GM12864 (cell line): Measurements from ENCODE around the gene TMEM37.

Source experiments
- DNase-seq: peaks from one replicate; pipeline ENCODE4 v3.0.0-alpha.2; 2011; ENCODE audit warnings: low read depth
- H3K4me3 ChIP-seq: 2 replicates; pipeline ENCODE4 v1.5.1; 2011; ENCODE audit warnings: mild to moderate bottlenecking, low read depth, low read length, control low read depth
- TF ChIP-seq, protein P1 (sequence below): IDR thresholded peaks from 2 replicates; pipeline ENCODE4 v1.5.1; 2011; ENCODE audit warnings: low read depth, mild to moderate bottlenecking, moderate library complexity, low read length, control low read depth, inconsistent platforms; ENCODE audit errors: missing control alignments

Gene TMEM37

DNA sequence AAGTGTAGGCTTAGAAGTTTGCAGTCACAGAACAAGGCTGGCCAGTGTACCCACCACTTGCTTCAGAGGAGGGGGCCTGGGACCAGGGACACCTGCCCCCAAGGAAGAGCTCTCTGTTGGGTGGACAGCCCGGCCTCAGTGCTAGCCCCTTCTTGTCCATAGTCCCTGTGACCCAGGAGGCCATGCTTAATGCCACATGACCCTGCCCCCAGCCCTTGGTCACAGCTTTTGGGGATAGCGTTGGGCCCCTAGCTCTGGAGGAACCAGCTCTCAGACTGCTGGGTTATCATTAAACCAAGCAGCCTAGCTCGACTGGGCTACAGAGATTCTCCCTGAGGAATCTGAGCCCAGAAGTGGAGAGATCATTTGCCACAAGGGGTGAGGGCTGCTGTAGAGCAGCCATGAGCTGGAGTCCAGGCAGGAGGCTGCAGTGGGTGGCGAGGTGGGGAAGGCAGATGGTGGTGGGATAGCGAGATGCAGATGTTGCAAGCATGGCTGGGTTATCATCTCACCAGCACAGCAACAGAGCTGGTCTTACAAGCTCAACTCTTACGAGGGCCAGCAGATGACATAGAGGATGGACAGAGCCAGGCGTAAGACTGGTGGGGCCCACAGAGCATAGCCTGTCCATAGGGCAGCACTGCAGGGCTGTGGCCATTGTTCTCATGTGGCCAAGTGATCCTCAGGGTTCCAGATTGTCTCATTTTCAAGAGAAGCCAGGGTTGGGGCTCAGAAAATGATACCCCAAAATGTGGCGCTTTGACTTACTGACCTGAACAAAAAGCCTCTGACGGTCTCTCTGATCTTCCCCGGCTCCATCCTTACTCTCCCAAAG is 7.2 kb upstream of the TMEM37 start:
- no peak overlapping the region for H3K4me3 ChIP-seq
- DNase-seq, result no peak
- TF ChIP-seq, protein P1, sequence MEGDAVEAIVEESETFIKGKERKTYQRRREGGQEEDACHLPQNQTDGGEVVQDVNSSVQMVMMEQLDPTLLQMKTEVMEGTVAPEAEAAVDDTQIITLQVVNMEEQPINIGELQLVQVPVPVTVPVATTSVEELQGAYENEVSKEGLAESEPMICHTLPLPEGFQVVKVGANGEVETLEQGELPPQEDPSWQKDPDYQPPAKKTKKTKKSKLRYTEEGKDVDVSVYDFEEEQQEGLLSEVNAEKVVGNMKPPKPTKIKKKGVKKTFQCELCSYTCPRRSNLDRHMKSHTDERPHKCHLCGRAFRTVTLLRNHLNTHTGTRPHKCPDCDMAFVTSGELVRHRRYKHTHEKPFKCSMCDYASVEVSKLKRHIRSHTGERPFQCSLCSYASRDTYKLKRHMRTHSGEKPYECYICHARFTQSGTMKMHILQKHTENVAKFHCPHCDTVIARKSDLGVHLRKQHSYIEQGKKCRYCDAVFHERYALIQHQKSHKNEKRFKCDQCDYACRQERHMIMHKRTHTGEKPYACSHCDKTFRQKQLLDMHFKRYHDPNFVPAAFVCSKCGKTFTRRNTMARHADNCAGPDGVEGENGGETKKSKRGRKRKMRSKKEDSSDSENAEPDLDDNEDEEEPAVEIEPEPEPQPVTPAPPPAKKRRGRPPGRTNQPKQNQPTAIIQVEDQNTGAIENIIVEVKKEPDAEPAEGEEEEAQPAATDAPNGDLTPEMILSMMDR, result no peak

DNA sequence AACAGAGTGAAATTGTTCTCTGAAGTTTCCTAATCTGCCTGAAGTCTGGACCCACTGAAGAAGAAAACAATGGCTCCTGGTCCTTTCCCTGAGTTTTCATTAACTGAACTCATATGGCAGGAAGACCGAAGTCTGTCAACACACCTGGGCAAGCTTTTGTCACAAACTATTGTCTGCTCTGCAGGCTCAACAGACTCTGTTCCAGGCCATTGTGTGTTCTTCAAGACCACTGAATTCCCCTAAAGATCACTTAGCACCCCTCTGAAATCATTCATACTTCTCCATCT is 6.6 kb upstream of the TMEM37 start:
- no peak for DNase-seq
- TF ChIP-seq, protein P1, result no peak
- no peak overlapping the region for H3K4me3 ChIP-seq

DNA sequence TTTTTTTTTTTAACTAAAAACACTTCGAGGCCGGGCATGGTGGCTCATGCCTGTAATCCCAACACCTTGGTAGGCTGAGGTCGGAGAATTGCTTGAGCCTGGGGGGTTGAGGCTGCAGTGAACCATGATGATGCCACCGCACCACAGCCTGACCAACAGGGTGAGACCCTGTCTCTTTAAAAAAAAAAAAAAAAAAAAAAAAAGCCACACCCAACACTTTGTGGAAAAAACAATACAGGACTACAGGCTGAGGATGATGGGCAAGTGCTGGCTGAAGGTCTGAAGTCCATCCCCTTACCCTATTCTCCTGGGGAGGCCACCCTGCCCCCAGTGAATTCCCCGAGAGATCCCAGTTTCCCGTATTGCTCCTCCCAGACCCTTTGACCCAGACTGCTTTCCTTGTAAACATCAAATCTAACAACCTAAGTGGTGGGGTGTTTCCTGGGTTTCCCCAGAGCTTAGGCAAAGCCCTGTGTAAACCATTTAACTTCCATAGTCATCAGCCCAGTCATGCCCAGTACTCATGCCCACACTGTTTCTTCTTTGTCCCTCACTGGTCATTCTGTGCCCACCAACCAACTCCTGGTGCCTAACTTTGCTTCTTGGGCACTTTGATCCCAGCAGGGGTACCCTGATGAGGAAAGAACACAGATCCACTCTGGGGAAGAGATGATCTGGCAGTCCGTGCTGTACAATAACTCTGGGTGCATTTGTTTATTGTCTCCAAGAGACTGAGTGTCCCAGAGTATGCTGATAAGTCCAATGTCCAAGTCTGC is 5.8 kb upstream of the TMEM37 start:
- DNase-seq, result no peak
- H3K4me3 ChIP-seq, result no peak overlapping the region

DNA sequence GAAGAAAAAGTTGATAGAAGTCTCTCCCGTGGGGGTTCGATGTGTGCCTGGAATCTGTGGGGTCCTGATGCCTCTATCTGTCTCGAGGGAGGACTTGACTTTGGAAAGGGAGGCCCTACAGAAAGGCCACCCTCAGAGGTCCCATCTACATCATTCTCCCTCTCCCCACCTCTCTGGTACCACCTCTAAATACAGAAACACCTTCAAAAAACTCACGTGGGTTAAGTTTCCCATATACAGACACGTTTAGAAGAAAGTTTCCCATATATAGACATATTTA is 5.3 kb upstream of the TMEM37 start:
- H3K4me3 ChIP-seq, result no peak overlapping the region
- DNase-seq, result no peak
- TF ChIP-seq, protein P1, result no peak

More for the DNA sequence above, 5.8 kb upstream of the TMEM37 start:
- TF ChIP-seq, protein P1, result no peak

DNA sequence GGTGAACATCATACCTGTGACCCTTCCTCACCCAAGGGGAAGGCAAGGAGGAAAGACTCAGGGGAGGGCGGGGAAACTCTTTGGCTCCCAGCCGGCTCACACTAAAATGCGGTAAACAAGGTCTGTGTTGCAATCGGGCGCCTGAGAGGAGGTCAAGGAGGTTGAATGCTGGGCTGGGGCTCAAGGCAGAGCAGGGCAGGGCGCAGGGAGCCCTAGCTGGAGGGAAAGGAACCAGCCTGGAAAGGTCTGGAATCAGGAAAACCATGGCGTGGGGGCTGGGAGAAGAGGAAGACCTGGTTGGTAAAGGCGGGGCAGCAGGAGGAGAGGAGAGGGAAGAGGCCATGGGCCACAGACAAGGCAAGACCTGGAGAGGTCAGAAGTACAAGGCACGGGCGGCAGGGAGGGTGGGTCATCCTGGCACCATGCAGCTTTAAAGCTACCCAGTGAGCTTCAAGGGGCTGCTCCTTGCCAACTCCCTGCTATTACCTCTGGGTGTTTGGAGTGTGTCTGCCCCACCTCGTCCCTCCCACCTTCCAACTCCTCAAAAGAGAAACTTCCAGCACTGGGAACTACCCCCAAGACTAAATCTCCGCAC is 4.8 kb upstream of the TMEM37 start:
- DNase-seq, result no peak
- TF ChIP-seq, protein P1, result no peak
- H3K4me3 ChIP-seq, result no peak overlapping the region

DNA sequence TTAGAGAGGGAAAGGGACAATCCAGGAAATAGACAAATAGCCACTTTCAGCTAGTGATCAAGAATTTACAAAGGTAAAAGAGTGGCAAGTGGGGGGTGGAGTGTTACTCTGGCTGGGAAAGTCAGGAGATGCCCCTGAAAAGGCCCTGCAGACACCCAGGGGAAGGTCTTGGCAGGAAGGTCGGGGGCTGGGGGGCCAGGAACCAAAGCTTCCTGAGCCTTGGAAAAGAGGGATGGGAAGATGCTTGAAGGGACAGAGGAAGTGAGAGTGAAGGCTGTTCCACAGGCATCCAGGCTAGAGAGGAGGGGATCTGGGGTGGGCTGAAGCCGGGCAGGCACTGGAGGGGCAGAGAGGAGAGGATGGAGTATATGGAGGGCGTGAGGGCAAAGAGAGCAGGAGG is 3.9 kb upstream of the TMEM37 start:
- H3K4me3 ChIP-seq, result no peak overlapping the region
- no peak for DNase-seq
- TF ChIP-seq, protein P1, result no peak
